Fibroblast of skin of back (primary cell): Measurements from ENCODE around the gene ZNF521.
"Not testable (repeated sequence)": the region's sequence is repeated elsewhere in the genome, so short reads cannot be mapped to it uniquely, and the experiment has no call there.

ENCODE experiments used
- DNase-seq: peaks from one replicate; pipeline ENCODE4 v3.0.0-alpha.2; 2013

ZNF521 gene

GRCh38 chr18:25288340-25288938 lies 63.5 kb downstream of the ZNF521 start:
- DNase-seq: no peak

- DNase-seq: no peak
These were observed 64.9 kb downstream of the ZNF521 start for GRCh38 chr18:25287106-25287505.

GRCh38 chr18:25284861-25285550 lies 67.0 kb downstream of the ZNF521 start:
- peak; percentile 46 for DNase-seq

GRCh38 chr18:25284281-25284680 lies 67.7 kb downstream of the ZNF521 start:
- no peak for DNase-seq

GRCh38 chr18:25283781-25284180 lies 68.2 kb downstream of the ZNF521 start:
- DNase-seq: no peak

GRCh38 chr18:25282896-25283703 lies 68.9 kb downstream of the ZNF521 start:
- DNase-seq: no peak

GRCh38 chr18:25282282-25282681 lies 69.7 kb downstream of the ZNF521 start:
- DNase-seq: no peak

GRCh38 chr18:25281556-25281955 lies 70.4 kb downstream of the ZNF521 start:
- DNase-seq: no peak

- no peak for DNase-seq
These were observed 72.0 kb downstream of the ZNF521 start for GRCh38 chr18:25279961-25280360.

GRCh38 chr18:25279556-25279955 lies 72.4 kb downstream of the ZNF521 start:
- DNase-seq: peak; percentile 63

GRCh38 chr18:25279133-25279532 lies 72.8 kb downstream of the ZNF521 start:
- DNase-seq: peak; percentile 76

GRCh38 chr18:25278394-25278793 lies 73.6 kb downstream of the ZNF521 start:
- no peak for DNase-seq

GRCh38 chr18:25275412-25276001 lies 76.5 kb downstream of the ZNF521 start:
- no peak for DNase-seq

GRCh38 chr18:25274926-25275325 lies 77.0 kb downstream of the ZNF521 start:
- DNase-seq: no peak

GRCh38 chr18:25266931-25267527 lies 84.9 kb downstream of the ZNF521 start:
- DNase-seq: not testable (repeated sequence)

- peak; percentile 44 for DNase-seq
These were observed 89.0 kb downstream of the ZNF521 start for GRCh38 chr18:25262920-25263319.

- no peak for DNase-seq
These were observed 90.2 kb downstream of the ZNF521 start for GRCh38 chr18:25261768-25262167.

- no peak for DNase-seq
These were observed 95.5 kb downstream of the ZNF521 start for GRCh38 chr18:25256439-25256838.

GRCh38 chr18:25253779-25254178 lies 98.2 kb downstream of the ZNF521 start:
- DNase-seq: no peak

- DNase-seq: peak; percentile 61
These were observed 98.8 kb downstream of the ZNF521 start for GRCh38 chr18:25253136-25253535.

GRCh38 chr18:25251068-25251467 lies 100.9 kb downstream of the ZNF521 start:
- DNase-seq: no peak

GRCh38 chr18:25250474-25250851 lies 101.5 kb downstream of the ZNF521 start:
- no peak for DNase-seq

- DNase-seq: no peak
These were observed 103.2 kb downstream of the ZNF521 start for GRCh38 chr18:25248755-25249154.
